C4-2B (cell line): Measurements from ENCODE around the gene GALNT17.

ENCODE experiments used
- H3K27ac ChIP-seq: fragments of 450-650 bp; 2 replicates; pipeline ENCODE4 v1.5.1; 2017
- CTCF ChIP-seq: fragments of 450-650 bp; conservative IDR thresholded peaks from 2 replicates; pipeline ENCODE4 v1.5.1; 2017; ENCODE audit warnings: mild to moderate bottlenecking
- ZFX ChIP-seq: fragments of 450-650 bp; IDR thresholded peaks from 2 replicates; pipeline ENCODE4 v1.6.1; 2017

The GALNT17 gene

GRCh38 chr7:71137479-71137878, 5.5 kb downstream of the GALNT17 start:
- no peak overlapping the region for H3K27ac ChIP-seq
- TF ChIP-seq CTCF (no peak), ZFX (no peak)

- TF ChIP-seq CTCF (no peak), ZFX (no peak)
- no peak overlapping the region for H3K27ac ChIP-seq
Observed at GRCh38 chr7:71140264-71140663, 8.3 kb downstream of the GALNT17 start.

- TF ChIP-seq ZFX (no peak), CTCF (no peak)
- no peak overlapping the region for H3K27ac ChIP-seq
Observed at GRCh38 chr7:71144963-71145362, 13.0 kb downstream of the GALNT17 start.

GRCh38 chr7:71145906-71146901, 14.3 kb downstream of the GALNT17 start:
- H3K27ac ChIP-seq: no peak overlapping the region
- TF ChIP-seq ZFX: no peak
- no peak for TF ChIP-seq CTCF

- no peak overlapping the region for H3K27ac ChIP-seq
- no peak for TF ChIP-seq ZFX
- TF ChIP-seq CTCF: no peak
Observed at GRCh38 chr7:71148098-71148497, 16.2 kb downstream of the GALNT17 start.

- H3K27ac ChIP-seq: no peak overlapping the region
- TF ChIP-seq CTCF (no peak), ZFX (no peak)
Observed at GRCh38 chr7:71155236-71155635, 23.3 kb downstream of the GALNT17 start.

- no peak overlapping the region for H3K27ac ChIP-seq
- TF ChIP-seq CTCF (no peak), ZFX (no peak)
Observed at GRCh38 chr7:71157757-71158156, 25.8 kb downstream of the GALNT17 start.
